GM23338 (cell line): ENCODE data around the gene DMRTB1. TPM values are rescaled to one million over a fixed set of nuclear protein-coding genes. Genes with fewer than 3 reads are reported as not detected.

ENCODE experiments used
- CREB1 ChIP-seq: fragments of 250-450 bp; sonication (Bioruptor Pico); IDR thresholded peaks from 2 replicates; pipeline ENCODE4 v1.5.0; 2020; ENCODE audit warnings: low read depth, mild to moderate bottlenecking, moderate library complexity
- ETS1 ChIP-seq: IDR thresholded peaks from 2 replicates; pipeline ENCODE4 v1.6.1; 2016; ENCODE audit warnings: antibody characterized with exemption
- EZH2 ChIP-seq: fragments of 200-600 bp; sonication (generic); IDR thresholded peaks from one replicate; pipeline ENCODE4 v1.8.0; 2017; ENCODE audit warnings: antibody characterized with exemption, mild to moderate bottlenecking, low read depth; ENCODE audit not compliant: unreplicated experiment
- EZH2phosphoT487 ChIP-seq: fragments of 200-600 bp; sonication (generic); IDR thresholded peaks from one replicate; pipeline ENCODE4 v1.8.1; 2018; ENCODE audit warnings: antibody characterized with exemption; ENCODE audit not compliant: unreplicated experiment
- JUNB ChIP-seq: IDR thresholded peaks from one replicate; pipeline ENCODE4 v1.6.1; 2016; ENCODE audit warnings: antibody characterized with exemption; ENCODE audit not compliant: unreplicated experiment
- POLR2AphosphoS5 ChIP-seq: IDR thresholded peaks from 2 replicates; pipeline ENCODE4 v1.6.1; 2016; ENCODE audit warnings: antibody characterized with exemption, low read depth
- REST ChIP-seq: IDR thresholded peaks from one replicate; pipeline ENCODE4 v1.6.1; 2018; ENCODE audit warnings: antibody characterized with exemption; ENCODE audit not compliant: unreplicated experiment
- STAT1 ChIP-seq: IDR thresholded peaks from one replicate; pipeline ENCODE4 v1.6.1; 2016; ENCODE audit warnings: antibody characterized with exemption; ENCODE audit not compliant: unreplicated experiment
- ZNF114 ChIP-seq: fragments of 250-450 bp; sonication (Bioruptor Pico); IDR thresholded peaks from 2 replicates; pipeline ENCODE4 v1.5.0; 2020; ENCODE audit warnings: mild to moderate bottlenecking, moderate library complexity
- ZNF331 ChIP-seq: fragments of 250-450 bp; sonication (Bioruptor Pico); IDR thresholded peaks from 2 replicates; pipeline ENCODE4 v1.5.0; 2020; ENCODE audit warnings: low read depth, mild to moderate bottlenecking, moderate library complexity
- ZNF462 ChIP-seq: fragments of 250-450 bp; sonication (Bioruptor Pico); IDR thresholded peaks from 2 replicates; pipeline ENCODE4 v1.5.0; 2020; ENCODE audit warnings: mild to moderate bottlenecking, moderate library complexity
- polyA plus RNA-seq: library from polyadenylated mRNA; unstranded; fragments of >200 nt; fragmentation: Nextera tagmentation; extraction: Ambion mirVana; gene quantifications from 2 replicates; pipeline ENCODE4 v1.2.1, GENCODE V29; 2016
- total RNA-seq: library from RNA; depleted of rRNA; stranded (reverse); fragments of >200 nt; shearing (Covaris generic); gene quantifications from 2 replicates; pipeline ENCODE4 v1.2.3, GENCODE V29; 2014

DMRTB1 gene
- total and polyA plus RNA-seq, 2 experiments from 2014 or later = 0.27 to 1.2 TPM

- TF ChIP-seq ZNF462 (CRISPR knock-in tag) = peak; percentile 98
- no peak for TF ChIP-seq EZH2
- TF ChIP-seq STAT1 = no peak
- TF ChIP-seq ZNF331 (CRISPR knock-in tag) = no peak
- no peak for TF ChIP-seq REST
- TF ChIP-seq CREB1 = peak; percentile 46
- no peak for TF ChIP-seq EZH2phosphoT487
- no peak for TF ChIP-seq ETS1
- peak; percentile 87; the same call in 1 of the 2 replicates for TF ChIP-seq ZNF114 (CRISPR knock-in tag)
- TF ChIP-seq JUNB = no peak
- TF ChIP-seq POLR2AphosphoS5 = no peak
Observed at GRCh38 chr1:53448241-53448841, 10.9 kb upstream of the DMRTB1 start (continued).
